HepG2 (cell line): Measurements from ENCODE around the gene CARD8. TPM values are rescaled to one million over a fixed set of nuclear protein-coding genes. Genes with fewer than 3 reads are reported as not detected.
A peak's percentile ranks its signal among the peaks of the same experiment; 100 is the strongest.

Source experiments
- AGO2 ChIP-seq: fragments of 200-400 bp; formaldehyde crosslinking; optimal IDR thresholded peaks from 2 replicates; pipeline ENCODE3; 2017; ENCODE audit warnings: mild to moderate bottlenecking, low read depth, low read length, moderate library complexity
- ARNT ChIP-seq: fragments of 450-650 bp; IDR thresholded peaks from 2 replicates; pipeline ENCODE4 v1.6.1; 2017
- ARNT2 ChIP-seq: sonication (generic); formaldehyde crosslinking; IDR thresholded peaks from 2 replicates; pipeline ENCODE4 v1.8.0; 2022; ENCODE audit warnings: mild to moderate bottlenecking, low read depth, missing genetic modification reagents, moderate library complexity
- CTCF ChIP-seq: sonication (generic); formaldehyde crosslinking; IDR thresholded peaks from 2 replicates; pipeline ENCODE4 v1.5.0; 2020; ENCODE audit warnings: mild to moderate bottlenecking, missing genetic modification reagents, moderate library complexity
- DNMT3B ChIP-seq: conservative IDR thresholded peaks from 2 replicates; pipeline ENCODE4 v1.6.1; 2016; ENCODE audit warnings: missing biosample characterization, control low read depth
- ELF1 ChIP-seq: sonication (generic); formaldehyde crosslinking; IDR thresholded peaks from 2 replicates; pipeline ENCODE4 v1.4.0; 2020; ENCODE audit warnings: missing genetic modification reagents
- HHEX ChIP-seq: IDR thresholded peaks from 2 replicates; pipeline ENCODE4 v1.6.1; 2016; ENCODE audit warnings: control low read depth
- HNRNPK ChIP-seq: fragments of 200-400 bp; formaldehyde crosslinking; IDR thresholded peaks from 2 replicates; pipeline ENCODE4 v1.6.1; 2018; ENCODE audit warnings: low read length, low read depth, moderate library complexity, mild to moderate bottlenecking; ENCODE audit not compliant: poor library complexity, severe bottlenecking
- KDM3A ChIP-seq: IDR thresholded peaks from 2 replicates; pipeline ENCODE4 v1.6.1; 2018; ENCODE audit warnings: low read depth, missing compliant biosample characterization
- KDM4B ChIP-seq: sonication (generic); formaldehyde crosslinking; IDR thresholded peaks from 2 replicates; pipeline ENCODE4 v1.4.0; 2020; ENCODE audit warnings: missing genetic modification reagents
- KMT2A ChIP-seq: sonication (generic); formaldehyde crosslinking; IDR thresholded peaks from 2 replicates; pipeline ENCODE4 v1.4.0; 2020; ENCODE audit warnings: missing genetic modification reagents
- MAZ ChIP-seq, 2 experiments: sonication (generic) in 1 of 2; formaldehyde crosslinking in 1 of 2; IDR thresholded peaks; 2 replicates each; pipeline versions ENCODE4 v1.5.0 to v1.6.1; 2012 to 2020; ENCODE audit warnings: low read depth in 2 of 2, mild to moderate bottlenecking in 2 of 2, borderline replicate concordance in 1 of 2, improper control_type of control experiment in 1 of 2, low read length in 1 of 2, missing genetic modification reagents in 1 of 2, moderate library complexity in 1 of 2
- MNT ChIP-seq: fragments of 450-650 bp; IDR thresholded peaks from 2 replicates; pipeline ENCODE4 v1.6.1; 2016
- PAWR ChIP-seq: sonication (generic); formaldehyde crosslinking; IDR thresholded peaks from 2 replicates; pipeline ENCODE4 v1.4.0; 2020; ENCODE audit warnings: missing genetic modification reagents, mild to moderate bottlenecking, borderline replicate concordance
- PPARG ChIP-seq: conservative IDR thresholded peaks from 2 replicates; pipeline ENCODE4 v1.6.1; 2016; ENCODE audit warnings: missing biosample characterization, missing genetic modification reagents
- RAD21 ChIP-seq: fragments of 450-650 bp; formaldehyde crosslinking; IDR thresholded peaks from 2 replicates; pipeline ENCODE4 v1.5.0; 2020; ENCODE audit warnings: mild to moderate bottlenecking
- RAD51 ChIP-seq: fragments of 450-650 bp; IDR thresholded peaks from 2 replicates; pipeline ENCODE4 v1.6.1; 2016; ENCODE audit warnings: borderline replicate concordance
- SMARCC2 ChIP-seq: fragments of 450-650 bp; IDR thresholded peaks from 2 replicates; pipeline ENCODE4 v1.6.1; 2017; ENCODE audit warnings: antibody characterized with exemption, mild to moderate bottlenecking
- ZNF224 ChIP-seq: sonication (generic); formaldehyde crosslinking; IDR thresholded peaks from 2 replicates; pipeline ENCODE4 v1.5.0; 2020; ENCODE audit warnings: mild to moderate bottlenecking, missing genetic modification reagents
- ZNF232 ChIP-seq: sonication (generic); formaldehyde crosslinking; IDR thresholded peaks from 2 replicates; pipeline ENCODE4 v1.4.0; 2020; ENCODE audit warnings: missing genetic modification reagents, borderline replicate concordance
- ZNF30 ChIP-seq: sonication (generic); formaldehyde crosslinking; IDR thresholded peaks from 2 replicates; pipeline ENCODE4 v1.5.0; 2020; ENCODE audit warnings: mild to moderate bottlenecking, missing genetic modification reagents
- ZNF431 ChIP-seq: sonication (generic); formaldehyde crosslinking; IDR thresholded peaks from 2 replicates; pipeline ENCODE4 v1.9.0; 2022; ENCODE audit warnings: missing genetic modification reagents, low read depth, mild to moderate bottlenecking, borderline replicate concordance
- ZNF446 ChIP-seq: sonication (generic); formaldehyde crosslinking; IDR thresholded peaks from 2 replicates; pipeline ENCODE4 v1.5.0; 2020; ENCODE audit warnings: mild to moderate bottlenecking, missing genetic modification reagents
- ZNF484 ChIP-seq: sonication (generic); formaldehyde crosslinking; IDR thresholded peaks from 2 replicates; pipeline ENCODE4 v1.5.1; 2020; ENCODE audit warnings: mild to moderate bottlenecking, low read depth, missing genetic modification reagents, borderline replicate concordance
- ZNF510 ChIP-seq: sonication (generic); formaldehyde crosslinking; IDR thresholded peaks from 2 replicates; pipeline ENCODE4 v1.4.0; 2020; ENCODE audit warnings: low read depth, mild to moderate bottlenecking, missing genetic modification reagents
- ZNF619 ChIP-seq: sonication (generic); formaldehyde crosslinking; IDR thresholded peaks from 2 replicates; pipeline ENCODE4 v1.4.0; 2020; ENCODE audit warnings: mild to moderate bottlenecking, missing genetic modification reagents
- ZNF75D ChIP-seq: sonication (generic); formaldehyde crosslinking; IDR thresholded peaks from 2 replicates; pipeline ENCODE4 v1.8.1; 2023; ENCODE audit warnings: missing genetic modification reagents, mild to moderate bottlenecking, borderline replicate concordance
- ZNF775 ChIP-seq: sonication (generic); formaldehyde crosslinking; IDR thresholded peaks from 2 replicates; pipeline ENCODE4 v1.4.0; 2020; ENCODE audit warnings: missing genetic modification reagents, mild to moderate bottlenecking, moderate library complexity, borderline replicate concordance
- ZNF777 ChIP-seq: sonication (generic); formaldehyde crosslinking; IDR thresholded peaks from 2 replicates; pipeline ENCODE4 v1.4.0; 2020; ENCODE audit warnings: missing genetic modification reagents
- ZNF792 ChIP-seq: IDR thresholded peaks from 2 replicates; pipeline ENCODE4 v1.6.1; 2016
- polyA plus RNA-seq, 8 experiments: library from polyadenylated mRNA; depleted of rRNA in 3 of 8; stranded (reverse) in 7 of 8; unstranded in 1 of 8; fragments of >200 nt; fragmentation: Illumina TruSeq in 4 of 8; extraction: Trizol in 4 of 8; gene quantifications; 2 replicates each; pipeline versions ENCODE4 v1.2.1 to v1.2.3, GENCODE V29; 2011 to 2016; ENCODE audit warnings: low read depth in 4 of 8, missing spikeins in 1 of 8, mixed read lengths in 1 of 8; ENCODE audit not compliant: insufficient read depth in 1 of 8
- total RNA-seq, 5 experiments: library from RNA; depleted of rRNA; stranded (reverse); fragments of >200 nt; fragmentation: Illumina TruSeq; extraction: Trizol; gene quantifications; 2 replicates each; pipeline ENCODE4 v1.2.3, GENCODE V29; 2016; ENCODE audit warnings: low read depth in 1 of 5

Gene CARD8
- total and polyA plus RNA-seq, 2 of the 13 experiments (the other 11 are each of a cell fraction or from before 2014, with no cell fraction given): 15.0 to 19.2 TPM

GRCh38 chr19:48203794-48204628 lies 51.7 kb downstream of the CARD8 start (continued):
- no peak for TF ChIP-seq ZNF484 (CRISPR knock-in tag)
- TF ChIP-seq ZNF431 (CRISPR knock-in tag): no peak
- TF ChIP-seq ZNF775 (CRISPR knock-in tag): no peak
- TF ChIP-seq KDM3A (CRISPR knock-in tag): no peak
- no peak; the same call in 1 of the 2 replicates for TF ChIP-seq ZNF777 (CRISPR knock-in tag)
- no peak for TF ChIP-seq HHEX (CRISPR knock-in tag)
- peak; percentile 44 for TF ChIP-seq PPARG
- TF ChIP-seq ZNF792 (CRISPR knock-in tag): 0 out of 2 replicates have a peak, but pooled peaks have one; percentile 26
- TF ChIP-seq ZNF446 (CRISPR knock-in tag): no peak
- TF ChIP-seq RAD21 (CRISPR knock-in tag): no peak
- TF ChIP-seq ARNT: no peak
- no peak for TF ChIP-seq RAD51
- no peak for TF ChIP-seq ZNF75D (CRISPR knock-in tag)
- TF ChIP-seq DNMT3B: no peak
- TF ChIP-seq ZNF232 (CRISPR knock-in tag): no peak
- TF ChIP-seq MAZ (IDR thresholded peaks at IDR 0.05; ENCODE audit: borderline replicate concordance, low read depth, low read length): peak; percentile 65
- no peak for TF ChIP-seq MAZ (CRISPR knock-in tag; IDR thresholded peaks at IDR 0.05; ENCODE audit: low read depth)
- TF ChIP-seq MNT: no peak; the same call in 1 of the 2 replicates
- 0 out of 2 replicates have a peak, but pooled peaks have one; percentile 23 for TF ChIP-seq ZNF619
- TF ChIP-seq ZNF510: no peak
- peak; percentile 42; the same call in 1 of the 2 replicates for TF ChIP-seq ELF1 (CRISPR knock-in tag)
- no peak for TF ChIP-seq ZNF224
- TF ChIP-seq PAWR (CRISPR knock-in tag): no peak
- peak; percentile 48; the same call in 1 of the 2 replicates for TF ChIP-seq KMT2A
- TF ChIP-seq ARNT2 (CRISPR knock-in tag): peak; percentile 79; the same call in 1 of the 2 replicates
- peak; percentile 37; the same call in 1 of the 2 replicates for TF ChIP-seq CTCF (CRISPR knock-in tag)
- TF ChIP-seq HNRNPK: no peak
- TF ChIP-seq ZNF30 (CRISPR knock-in tag): no peak
- no peak for TF ChIP-seq AGO2
- no peak for TF ChIP-seq KDM4B (CRISPR knock-in tag)
- no peak for TF ChIP-seq SMARCC2
